Measurements from ENCODE around the gene OR6B3.

- TF ChIP-seq CTCF (IDR thresholded peaks at IDR 0.05) = peak; percentile 39; the same call in 1 of the 2 replicates
- no peak for TF ChIP-seq POLR2AphosphoS5 (IDR thresholded peaks at IDR 0.05; ENCODE audit: low read depth, low read length)
- no peak for TF ChIP-seq REST (IDR thresholded peaks at IDR 0.05; ENCODE audit: insufficient read depth in 1 of 2, low read depth in 2 of 2, low read length in 1 of 2)
- TF ChIP-seq TCF7L2 (IDR thresholded peaks at IDR 0.05; ENCODE audit: low read depth, low read length) = no peak
Measured at GRCh38 chr2:240013343-240013742, 40.0 kb downstream of the OR6B3 start.

Data from Panc1 (cell line).